Spleen (tissue), 11 donors: Measurements from ENCODE around the gene PTCH1. TPM values are rescaled to one million over a fixed set of nuclear protein-coding genes. Genes with fewer than 3 reads are reported as not detected.

Experiments used
- DNase-seq: peaks from one replicate; pipeline ENCODE4 v3.0.0-alpha.2; 2020
- H3K27ac ChIP-seq, 8 donors: fragments of 200-600 bp; sonication (generic) in 7 of 8; 1 replicate in 4 of 8; 2 replicates in 4 of 8; pipeline versions ENCODE4 v1.5.0 to v1.8.0; 2016 to 2021; ENCODE audit warnings: inconsistent platforms in 4 of 8, mild to moderate bottlenecking in 4 of 8, moderate library complexity in 1 of 8
- H3K27me3 ChIP-seq, 7 donors: fragments of 200-600 bp; sonication (generic) in 6 of 7; replicated peaks in 1 of 7; 1 replicate in 4 of 7; 2 replicates in 3 of 7; pipeline versions ENCODE4 v1.5.0 to v1.8.0; 2016 to 2021; ENCODE audit warnings: inconsistent platforms in 3 of 7, mild to moderate bottlenecking in 1 of 7
- H3K36me3 ChIP-seq, 6 donors: fragments of 200-600 bp; sonication (generic) in 5 of 6; 1 replicate in 4 of 6; 2 replicates in 2 of 6; pipeline versions ENCODE4 v1.5.0 to v1.8.0; 2016 to 2021; ENCODE audit warnings: inconsistent platforms in 2 of 6
- H3K4me1 ChIP-seq, 6 donors: fragments of 200-600 bp; sonication (generic) in 5 of 6; 1 replicate in 3 of 6; 2 replicates in 3 of 6; pipeline versions ENCODE4 v1.5.0 to v1.8.0; 2016 to 2021; ENCODE audit warnings: inconsistent platforms in 3 of 6
- H3K4me3 ChIP-seq, 8 donors: fragments of 200-600 bp; sonication (generic) in 7 of 8; 1 replicate in 4 of 8; 2 replicates in 4 of 8; pipeline versions ENCODE4 v1.5.0 to v1.8.0; 2016 to 2021; ENCODE audit warnings: inconsistent platforms in 4 of 8, mild to moderate bottlenecking in 4 of 8, moderate library complexity in 2 of 8
- H3K9me3 ChIP-seq, 8 donors: fragments of 200-600 bp; sonication (generic) in 7 of 8; 1 replicate in 4 of 8; 2 replicates in 4 of 8; pipeline versions ENCODE4 v1.5.0 to v1.8.0; 2016 to 2021; ENCODE audit warnings: inconsistent platforms in 4 of 8
- CTCF ChIP-seq, 11 experiments: fragments of 200-600 bp in 7 of 11; fragments of 450-650 bp in 4 of 11; sonication (generic) in 4 of 11; IDR thresholded peaks in 8 of 11; conservative IDR thresholded peaks in 3 of 11; 1 replicate in 7 of 11; 2 replicates in 4 of 11; pipeline versions ENCODE4 v1.4.0 to v1.8.0; 2016 to 2021; ENCODE audit warnings: antibody characterized with exemption in 11 of 11, inconsistent platforms in 4 of 11, mild to moderate bottlenecking in 1 of 11
- POLR2A ChIP-seq, 3 donors: fragments of 450-650 bp; IDR thresholded peaks; one replicate each; pipeline ENCODE4 v1.5.1; 2017; ENCODE audit warnings: antibody characterized with exemption in 3 of 3, mild to moderate bottlenecking in 1 of 3
- POLR2AphosphoS5 ChIP-seq, 3 donors: sonication (generic); formaldehyde crosslinking; IDR thresholded peaks; one replicate each; pipeline ENCODE4 v1.5.1; 2017; ENCODE audit warnings: antibody characterized with exemption in 3 of 3
- WGBS, 5 donors: extraction: QIAGEN DNeasy Blood & Tissue Kit in 3 of 5; methylation state at CpG; one replicate each; pipeline versions ENCODE4 v1.1.5 to v1.1.7; 2013 to 2018; 5-methylcytosine and 5-hydroxymethylcytosine counted together
- intact Hi-C: fragments of 100-400 bp; cut with DNase I; formaldehyde crosslinking; loops from one replicate; pipeline ENCODE4 v1.15.0; 2023; ENCODE audit warnings: low total_unique reads
- polyA plus RNA-seq, 3 donors: library from polyadenylated mRNA; stranded (reverse); fragments of 200-250 nt; gene quantifications; one replicate each; pipeline ENCODE4 v1.2.1, GENCODE V29; 2013
- total RNA-seq, 7 donors: library from RNA; depleted of rRNA in 3 of 7; stranded (reverse); fragments of >200 nt in 3 of 7; fragmentation: NEBNext Ultra II Directional in 4 of 7; extraction: Animal tissue kit (Norgen Biotek cat#: 25700) in 4 of 7; gene quantifications; one replicate each; pipeline versions ENCODE4 v1.1.0 to v1.2.1, GENCODE V29; 2016 to 2021
- donor health status: healthy with polysubstance abuse.
- donor health status: DM: no; HTN: no; CAD: no; lungs with moderate emphysema.
- donor health status: DM: no; HTN: no; CAD: no.
- donor health status: Bipolar disorder and iron deficiency.
- donor health status: healthy.
- donor health status: DM: no; HTN: no; CAD: no.
- donor health status: DM: yes; HTN: yes; CAD: no.

The PTCH1 gene
- total and polyA plus RNA-seq, 10 donors = 0.70 to 32.1 (median 11.3) TPM

- peak overlapping the region; percentile 75 to 90 (median 86) for H3K27ac ChIP-seq
- intact Hi-C loops = no loop called here
- H3K9me3 ChIP-seq = no peaks in the 10 kb centered on the region
- 0 to 3% (median 1%) methylated on average over 33 to 36 of the region's 36 CpGs for WGBS, 5 donors
- H3K4me1 ChIP-seq = peaks cover 18 to 77% (median 63%) of the 10 kb centered on the region in 6 donors
- no peaks in the 10 kb centered on the region for H3K36me3 ChIP-seq
- H3K4me3 ChIP-seq = peak overlapping the region; percentile 53 to 89 (median 70)
- no peak for DNase-seq
- H3K27me3 ChIP-seq = peaks cover 0 to 97% (median 37%) of the 10 kb centered on the region in 7 donors
- TF ChIP-seq POLR2A (IDR thresholded peaks at IDR 0.05) = no peak
- peak in 2 of 3 donors; percentile 58 to 65 for TF ChIP-seq POLR2AphosphoS5 (IDR thresholded peaks at IDR 0.05)
- TF ChIP-seq CTCF (IDR thresholded peaks at IDR 0.05 in 8 of 11, conservative IDR thresholded peaks at IDR 0.05 in 3 of 11) = no peak
These were observed 9.1 kb downstream of the PTCH1 start for GRCh38 chr9:95507464-95508241.

GRCh38 chr9:95506678-95507463 is 9.9 kb downstream of the PTCH1 start:
- H3K36me3 ChIP-seq = no peaks in the 10 kb centered on the region
- intact Hi-C loops = no loop called here
- peaks cover 0 to 97% (median 37%) of the 10 kb centered on the region in 7 donors for H3K27me3 ChIP-seq
- H3K27ac ChIP-seq = peak overlapping the region; percentile 75 to 90 (median 86)
- no peak for TF ChIP-seq POLR2A (IDR thresholded peaks at IDR 0.05)
- TF ChIP-seq POLR2AphosphoS5 (IDR thresholded peaks at IDR 0.05) = peak in 2 of 3 donors; percentile 21 to 40
- DNase-seq = peak; percentile 88
- H3K4me1 ChIP-seq = peaks cover 18 to 69% (median 61%) of the 10 kb centered on the region in 6 donors
- H3K4me3 ChIP-seq = peak overlapping the region; percentile 53 to 89 (median 70)
- WGBS, 5 donors = 0 to 1% (median 1%) methylated on average over 52 to 60 of the region's 60 CpGs
- H3K9me3 ChIP-seq = no peaks in the 10 kb centered on the region

- Histone ChIP-seq H3K4me3 (peak overlapping the region; percentile 53 to 89 (median 70)), H3K9me3 (no peaks in the 10 kb centered on the region), H3K36me3 (no peaks in the 10 kb centered on the region), H3K4me1 (peaks cover 14 to 64% (median 56%) of the 10 kb centered on the region in 6 donors), H3K27ac (peak overlapping the region; percentile 75 to 90 (median 86)), H3K27me3 (peaks cover 0 to 95% (median 37%) of the 10 kb centered on the region in 7 donors)
- no peak for DNase-seq
- intact Hi-C loops = no loop called here
- TF ChIP-seq POLR2AphosphoS5 (IDR thresholded peaks at IDR 0.05) = peak in 1 of 3 donors; percentile 22
- no peak for TF ChIP-seq CTCF (IDR thresholded peaks at IDR 0.05 in 8 of 11, conservative IDR thresholded peaks at IDR 0.05 in 3 of 11)
- TF ChIP-seq POLR2A (IDR thresholded peaks at IDR 0.05) = no peak
- 0 to 2% (median 0%) methylated on average over 6 to 23 of the region's 23 CpGs for WGBS, 5 donors
These were observed 10.4 kb downstream of the PTCH1 start for GRCh38 chr9:95506428-95506677.

- TF ChIP-seq POLR2AphosphoS5 (IDR thresholded peaks at IDR 0.05) (peak; percentile 53 to 76 (median 70)), POLR2A (IDR thresholded peaks at IDR 0.05) (no peak)
- 0 to 2% (median 1%) methylated on average over 45 to 76 of the region's 81 CpGs for WGBS, 5 donors
- intact Hi-C loops = no loop called here
- no peak for DNase-seq
- Histone ChIP-seq H3K27me3 (peaks cover 0 to 90% (median 37%) of the 10 kb centered on the region in 7 donors), H3K27ac (peak overlapping the region; percentile 75 to 90 (median 86)), H3K9me3 (no peaks in the 10 kb centered on the region), H3K4me1 (peaks cover 14 to 61% (median 54%) of the 10 kb centered on the region in 6 donors), H3K4me3 (peak overlapping the region; percentile 53 to 89 (median 70)), H3K36me3 (no peaks in the 10 kb centered on the region)
These were observed 10.9 kb downstream of the PTCH1 start for GRCh38 chr9:95505717-95506427.
